ENCODE results near the gene GPSM1. TPM values are rescaled to one million over a fixed set of nuclear protein-coding genes. Genes with fewer than 3 reads are reported as not detected.

GPSM1 gene
- total RNA-seq, 1 donor from 2014 or later = 19.2 TPM

GRCh38 chr9:136396219-136396515 lies 68.8 kb downstream of the GPSM1 start:
- DNase-seq (no peak), ATAC-seq (no peak)
- Histone ChIP-seq H3K4me1 (peaks cover 20% of the 10 kb centered on the region), H3K27me3 (ENCODE audit: low read depth) (no peaks in the 10 kb centered on the region), H3K36me3 (peaks cover 71% of the 10 kb centered on the region), H3K4me3 (no peak overlapping the region), H3K27ac (no peak overlapping the region), H3K9me3 (no peaks in the 10 kb centered on the region)
- intact Hi-C loops (cut with DNase I) = no loop called here
- TF ChIP-seq CTCF (IDR thresholded peaks at IDR 0.05) = no peak

DNA sequence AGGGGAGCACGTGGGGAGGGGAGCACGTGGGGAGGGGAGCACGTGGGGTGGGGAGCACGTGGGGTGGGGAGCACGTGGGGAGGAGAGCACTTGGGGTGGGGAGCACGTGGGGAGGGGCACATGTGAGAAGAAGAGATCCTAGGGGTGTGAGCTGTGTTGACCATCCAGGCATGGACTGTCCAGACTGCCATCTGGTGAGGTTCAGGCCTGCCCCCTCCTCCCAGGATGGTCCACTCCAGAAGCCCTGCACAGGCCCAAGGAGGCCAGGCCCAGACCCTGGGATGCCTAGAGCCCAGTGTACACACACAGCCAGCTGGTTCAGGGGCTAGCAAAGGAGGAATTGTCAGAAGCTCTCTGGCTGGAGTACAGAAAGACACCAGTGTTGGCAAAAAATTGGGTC lies 70.3 kb downstream of the GPSM1 start:
- Histone ChIP-seq H3K4me3 (no peak overlapping the region), H3K27me3 (ENCODE audit: low read depth) (no peaks in the 10 kb centered on the region), H3K4me1 (peaks cover 20% of the 10 kb centered on the region), H3K36me3 (peaks cover 56% of the 10 kb centered on the region), H3K9me3 (no peaks in the 10 kb centered on the region), H3K27ac (no peak overlapping the region)
- ATAC-seq = no peak
- no peak for DNase-seq
- intact Hi-C loops (cut with DNase I) = no loop called here
- no peak for TF ChIP-seq CTCF (IDR thresholded peaks at IDR 0.05)

DNA sequence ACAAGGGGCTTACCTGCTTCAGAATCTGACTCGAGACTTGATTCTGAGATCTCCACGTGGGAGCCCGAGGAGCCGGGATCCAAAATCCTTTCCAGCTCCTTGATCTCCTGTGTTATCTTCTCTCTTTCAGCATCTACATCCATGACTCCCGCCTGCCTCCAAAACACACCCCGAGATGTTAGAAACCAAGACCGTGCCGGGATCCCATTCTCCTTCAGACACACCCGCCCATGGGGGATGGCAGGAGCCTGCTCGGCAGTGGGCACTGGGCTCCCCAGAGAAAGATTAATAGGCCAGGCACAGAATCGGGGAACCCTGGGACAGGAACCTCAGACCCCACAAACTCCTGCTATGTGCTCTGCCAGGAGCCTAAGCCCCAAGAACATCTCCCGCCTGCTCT lies 70.9 kb downstream of the GPSM1 start:
- no peak for ATAC-seq

DNA sequence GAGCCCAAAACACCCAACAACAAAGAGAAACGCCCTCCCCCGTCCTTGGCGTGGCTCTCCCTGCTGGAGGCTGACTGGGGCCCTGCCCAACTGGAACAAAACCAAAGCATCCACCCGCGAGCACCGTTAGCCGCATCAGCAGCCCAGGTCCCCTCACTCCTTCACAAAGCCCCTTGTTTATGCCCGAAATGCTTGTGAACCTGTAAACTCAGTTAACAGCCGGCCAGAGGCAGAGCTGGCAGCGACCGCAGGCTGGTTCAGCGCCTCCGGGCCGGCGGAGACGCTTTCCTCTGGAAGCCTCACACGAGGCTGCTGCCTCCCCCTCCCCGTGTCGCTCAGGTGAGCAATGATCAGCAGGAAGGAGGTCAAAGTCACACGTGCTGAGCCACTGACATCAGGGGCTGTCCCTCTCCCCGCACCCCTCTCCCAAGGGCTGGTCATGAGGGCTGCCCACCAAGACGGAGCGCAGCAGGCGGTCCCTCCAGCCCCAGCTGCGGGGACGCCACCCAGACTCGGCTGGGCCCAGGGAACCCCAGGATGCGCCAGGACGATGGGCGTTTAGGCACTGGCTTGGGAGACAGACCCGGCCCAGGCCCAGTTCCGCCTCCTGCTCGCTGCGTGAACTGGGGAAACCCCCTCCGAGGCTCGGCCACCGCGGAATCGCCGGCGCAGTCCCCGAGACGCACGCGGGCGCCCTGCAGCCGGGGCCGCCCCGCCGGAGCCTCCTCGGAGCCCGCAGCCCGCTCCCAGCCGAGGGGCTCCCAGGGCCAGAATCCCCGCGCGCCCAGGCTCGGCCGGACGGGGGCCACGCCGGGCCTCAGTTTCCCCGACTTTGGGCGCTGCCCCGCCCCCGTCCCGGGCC lies 72.1 kb downstream of the GPSM1 start:
- peak; percentile 12 to 53 for ATAC-seq
- intact Hi-C loops (cut with DNase I) = no loop called here
- DNase-seq = no peak

More for the DNA sequence above, 70.9 kb downstream of the GPSM1 start:
- H3K4me1 ChIP-seq = peaks cover 20% of the 10 kb centered on the region
- no peak overlapping the region for H3K27ac ChIP-seq
- intact Hi-C loops (cut with DNase I) = no loop called here
- H3K4me3 ChIP-seq = no peak overlapping the region
- H3K9me3 ChIP-seq = no peaks in the 10 kb centered on the region
- H3K36me3 ChIP-seq = peaks cover 50% of the 10 kb centered on the region
- no peak for DNase-seq
- no peaks in the 10 kb centered on the region for H3K27me3 ChIP-seq (ENCODE audit: low read depth)
- TF ChIP-seq CTCF (IDR thresholded peaks at IDR 0.05) = no peak

DNA sequence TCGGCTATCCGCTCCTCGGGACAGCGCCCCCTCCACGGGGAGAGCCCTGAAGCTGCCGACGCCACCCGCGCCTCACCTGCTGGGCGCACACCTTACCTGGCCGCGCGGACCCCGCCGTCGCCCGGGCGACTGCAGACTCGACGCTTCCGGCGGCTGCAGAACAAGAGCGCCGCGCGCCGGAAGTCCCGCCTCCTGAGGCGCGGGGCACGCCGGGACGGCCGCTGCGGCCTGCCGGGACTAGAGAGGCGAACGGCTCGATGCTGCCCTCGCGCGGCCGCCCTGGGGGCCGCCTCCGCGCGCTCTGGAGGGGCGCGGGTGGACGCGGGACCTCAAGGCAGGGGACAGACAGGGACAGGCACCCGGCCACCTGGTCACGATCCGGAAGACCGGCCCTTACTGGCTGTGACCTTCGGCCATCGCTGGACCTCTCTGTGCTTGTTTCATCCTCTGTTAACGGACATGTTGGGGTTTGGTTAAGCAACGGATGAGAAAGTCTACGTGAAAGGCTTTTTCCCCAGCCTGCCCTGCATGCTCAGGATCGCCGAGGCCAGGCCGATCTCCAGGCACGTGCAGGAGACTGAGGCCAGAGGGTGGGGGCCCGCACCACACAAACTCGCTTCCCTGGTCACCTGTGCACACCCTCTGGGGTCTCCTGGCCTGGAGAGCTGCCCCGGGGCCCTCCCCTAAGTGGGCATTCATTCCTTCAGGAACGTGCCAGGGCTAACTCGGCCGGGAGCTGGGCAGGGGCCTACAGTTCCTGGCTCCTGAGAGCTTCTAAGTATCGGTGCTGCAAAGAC lies 72.9 kb downstream of the GPSM1 start, which contains the start of gene SNAPC4:
SNAPC4 (minus strand) TSS at position 133 of the 797 bp plus-strand sequence. CDS start 1,742 bp downstream, outside the sequence.
- Histone ChIP-seq H3K27ac (peak within 1 kb of the TSS; percentile 74), H3K9me3 (no peaks in the 10 kb centered on the region), H3K4me3 (peak within 1 kb of the TSS; percentile 99), H3K4me1 (peaks cover 20% of the 10 kb centered on the region), H3K27me3 (ENCODE audit: low read depth) (no peaks in the 10 kb centered on the region), H3K36me3 (peaks cover 49% of the 10 kb centered on the region)
- peak; percentile 93 for TF ChIP-seq CTCF (IDR thresholded peaks at IDR 0.05)
- peak; percentile 90 for DNase-seq
- ATAC-seq = peak; percentile 96
- intact Hi-C loops (cut with DNase I) = no loop called here

More for the DNA sequence above, 72.1 kb downstream of the GPSM1 start:
- Histone ChIP-seq H3K4me1 (peaks cover 20% of the 10 kb centered on the region), H3K9me3 (no peaks in the 10 kb centered on the region), H3K27ac (peak overlapping the region; percentile 74), H3K27me3 (ENCODE audit: low read depth) (no peaks in the 10 kb centered on the region), H3K4me3 (peak overlapping the region; percentile 99), H3K36me3 (peaks cover 49% of the 10 kb centered on the region)
- TF ChIP-seq CTCF (IDR thresholded peaks at IDR 0.05) = no peak

All from lower lobe of right lung (tissue), 2 donors.